H9 (cell line): ENCODE measurements around the gene GPR153. TPM values are rescaled to one million over a fixed set of nuclear protein-coding genes. Genes with fewer than 3 reads are reported as not detected.
A peak's percentile ranks its signal among the peaks of the same experiment; 100 is the strongest.

Experiments used
- DNase-seq: peaks from one replicate; pipeline ENCODE4 v3.0.0-alpha.2; 2017
- H2AFZ ChIP-seq: one replicate; pipeline ENCODE4 v1.6.1; 2013; ENCODE audit warnings: mild to moderate bottlenecking, low read length, control low read depth, moderate library complexity
- H2AK5ac ChIP-seq: 2 replicates; pipeline ENCODE4 v1.6.1; 2013; ENCODE audit warnings: low read length, control low read depth, mixed read lengths; ENCODE audit not compliant: insufficient read length
- H2BK120ac ChIP-seq: one replicate; pipeline ENCODE4 v1.6.1; 2013; ENCODE audit warnings: low read depth, mild to moderate bottlenecking, low read length, control low read depth, inconsistent platforms; ENCODE audit not compliant: poor library complexity, severe bottlenecking
- H2BK12ac ChIP-seq: 2 replicates; pipeline ENCODE4 v1.6.1; 2013; ENCODE audit warnings: low read length, control low read depth, mixed read lengths, low read depth; ENCODE audit not compliant: insufficient read length
- H2BK15ac ChIP-seq: 2 replicates; pipeline ENCODE4 v1.6.1; 2013; ENCODE audit warnings: low read depth, low read length, control low read depth
- H2BK20ac ChIP-seq: one replicate; pipeline ENCODE4 v1.6.1; 2013; ENCODE audit warnings: low read depth, mild to moderate bottlenecking, low read length, control low read depth, inconsistent platforms; ENCODE audit not compliant: poor library complexity, severe bottlenecking
- H2BK5ac ChIP-seq: 2 replicates; pipeline ENCODE4 v1.6.1; 2013; ENCODE audit warnings: low read length, control low read depth, mixed read lengths; ENCODE audit not compliant: insufficient read length
- H3K14ac ChIP-seq: 2 replicates; pipeline ENCODE4 v1.6.1; 2013; ENCODE audit warnings: low read length, control low read depth; ENCODE audit not compliant: insufficient read depth
- H3K18ac ChIP-seq: 2 replicates; pipeline ENCODE4 v1.6.1; 2013; ENCODE audit warnings: low read depth, mild to moderate bottlenecking, mixed read lengths, low read length, control low read depth; ENCODE audit not compliant: insufficient read length
- H3K23ac ChIP-seq: 2 replicates; pipeline ENCODE4 v1.6.1; 2013; ENCODE audit warnings: low read length, control low read depth, mixed read lengths, low read depth; ENCODE audit not compliant: insufficient read length
- H3K23me2 ChIP-seq: 2 replicates; pipeline ENCODE4 v1.6.1; 2013; ENCODE audit warnings: low read depth, mild to moderate bottlenecking, mixed read lengths, low read length, control low read depth; ENCODE audit not compliant: insufficient read length, poor library complexity, severe bottlenecking
- H3K27ac ChIP-seq: 2 replicates; pipeline ENCODE4 v1.5.1; 2013; ENCODE audit warnings: low read length, control low read depth, mixed read lengths, low read depth; ENCODE audit not compliant: insufficient read length
- H3K27me3 ChIP-seq: 2 replicates; pipeline ENCODE4 v1.6.1; 2013; ENCODE audit warnings: low read length, control low read depth, inconsistent platforms; ENCODE audit not compliant: insufficient read depth
- H3K4ac ChIP-seq: 2 replicates; pipeline ENCODE4 v1.6.1; 2013; ENCODE audit warnings: low read depth, mild to moderate bottlenecking, control low read depth, inconsistent platforms, low read length, moderate library complexity
- H3K4me1 ChIP-seq: 2 replicates; pipeline ENCODE4 v1.6.1; 2013; ENCODE audit warnings: low read length, control low read depth, inconsistent platforms; ENCODE audit not compliant: insufficient read depth
- H3K4me2 ChIP-seq: 2 replicates; pipeline ENCODE4 v1.6.1; 2013; ENCODE audit warnings: low read length, control low read depth, mixed read lengths; ENCODE audit not compliant: insufficient read length, insufficient read depth
- H3K56ac ChIP-seq: 2 replicates; pipeline ENCODE4 v1.6.1; 2013; ENCODE audit warnings: low read depth, mild to moderate bottlenecking, mixed read lengths, low read length, control low read depth; ENCODE audit not compliant: insufficient read length
- H3K79me1 ChIP-seq: 2 replicates; pipeline ENCODE4 v1.6.1; 2013; ENCODE audit warnings: low read depth, mild to moderate bottlenecking, moderate library complexity, low read length, control low read depth, inconsistent platforms; ENCODE audit not compliant: insufficient read depth, poor library complexity, severe bottlenecking
- H3K79me2 ChIP-seq: 2 replicates; pipeline ENCODE4 v1.6.1; 2013; ENCODE audit warnings: low read length, control low read depth, inconsistent platforms; ENCODE audit not compliant: insufficient read depth
- H3K9ac ChIP-seq: 2 replicates; pipeline ENCODE4 v1.6.1; 2013; ENCODE audit warnings: low read length, control low read depth, mixed read lengths; ENCODE audit not compliant: insufficient read length; ENCODE audit errors: extremely low read depth
- H3K9me3 ChIP-seq: one replicate; pipeline ENCODE4 v1.6.1; 2013; ENCODE audit warnings: low read depth, low read length, inconsistent platforms; ENCODE audit not compliant: control insufficient read depth
- H3T11ph ChIP-seq: one replicate; pipeline ENCODE4 v1.6.1; 2013; ENCODE audit warnings: mild to moderate bottlenecking, low read length, control low read depth, inconsistent platforms
- H4K20me1 ChIP-seq: one replicate; pipeline ENCODE4 v1.6.1; 2013; ENCODE audit not compliant: control insufficient read depth, insufficient read length, insufficient read depth
- H4K5ac ChIP-seq: 2 replicates; pipeline ENCODE4 v1.6.1; 2013; ENCODE audit warnings: low read depth, mild to moderate bottlenecking, mixed read lengths, low read length, control low read depth; ENCODE audit not compliant: insufficient read length
- H4K8ac ChIP-seq: replicated peaks from 2 replicates; pipeline ENCODE4 v1.6.1; 2013; ENCODE audit warnings: low read length, control low read depth, mixed read lengths, low read depth; ENCODE audit not compliant: insufficient read length
- H4K91ac ChIP-seq: 2 replicates; pipeline ENCODE4 v1.6.1; 2013; ENCODE audit warnings: low read depth, mild to moderate bottlenecking, moderate library complexity, mixed read lengths, low read length, control low read depth; ENCODE audit not compliant: insufficient read length
- H3K27ac Mint-ChIP-seq, 3 experiments: 2 replicates in 2 of 3; 3 replicates in 1 of 3; pipeline ENCODE4 v1.8.0; 2020 to 2021; ENCODE audit warnings: mixed read lengths in 3 of 3, mild to moderate bottlenecking in 1 of 3, moderate library complexity in 1 of 3
- H3K27me3 Mint-ChIP-seq: 2 replicates; pipeline ENCODE4 v1.8.0; 2021; ENCODE audit warnings: low read depth, mild to moderate bottlenecking, moderate library complexity, mixed read lengths
- H3K36me3 Mint-ChIP-seq, 3 experiments: 2 replicates in 2 of 3; 3 replicates in 1 of 3; pipeline ENCODE4 v1.8.0; 2020 to 2021; ENCODE audit warnings: low read depth in 3 of 3, mixed read lengths in 3 of 3; ENCODE audit not compliant: insufficient read depth in 1 of 3
- H3K4me1 Mint-ChIP-seq, 2 experiments: 2 replicates each; pipeline ENCODE4 v1.8.0; 2020; ENCODE audit warnings: mixed read lengths in 2 of 2
- H3K4me3 Mint-ChIP-seq, 2 experiments: 2 replicates in 1 of 2; 3 replicates in 1 of 2; pipeline ENCODE4 v1.8.0; 2020 to 2021; ENCODE audit warnings: mild to moderate bottlenecking in 2 of 2, mixed read lengths in 2 of 2, moderate library complexity in 1 of 2
- H3K9me3 Mint-ChIP-seq, 2 experiments: 2 replicates in 1 of 2; 3 replicates in 1 of 2; pipeline ENCODE4 v1.8.0; 2020; ENCODE audit warnings: mild to moderate bottlenecking in 2 of 2, mixed read lengths in 2 of 2, moderate library complexity in 1 of 2
- CTCF ChIP-seq: fragments of 200-600 bp; sonication (generic); conservative IDR thresholded peaks from 3 replicates; pipeline ENCODE4 v1.8.0; 2021; ENCODE audit warnings: antibody characterized with exemption, mild to moderate bottlenecking
- WGBS: extraction: QIAGEN DNeasy Blood & Tissue Kit; methylation state at CpG from one replicate; pipeline ENCODE4 v1.1.7; 2013; ENCODE audit warnings: missing lambda C conversion rate, low lambda C conversion rate, mixed read lengths; ENCODE audit not compliant: insufficient read length; ENCODE audit errors: extremely low coverage; 5-methylcytosine and 5-hydroxymethylcytosine counted together
- total RNA-seq: library from RNA; stranded (reverse); gene quantifications from 2 replicates; pipeline ENCODE4 v1.2.1, GENCODE V29; 2021

The GPR153 gene
- total RNA-seq, 1 experiment from 2014 or later: 8.9 TPM

- H3K23me2 ChIP-seq: peaks cover 10% of the 10 kb centered on the region
- no peak overlapping the region for H3K27ac ChIP-seq
- no peaks in the 10 kb centered on the region; a peak in 2 of 5 replicates for H3K9me3 Mint-ChIP-seq
- H3K79me2 ChIP-seq: peaks cover 6% of the 10 kb centered on the region; the same call in 1 of the 2 replicates
- H3K9ac ChIP-seq: peak overlapping the region; percentile 94
- no peak overlapping the region for H3K18ac ChIP-seq
- H2AFZ ChIP-seq: no peak overlapping the region
- no peak overlapping the region for H2BK120ac ChIP-seq
- DNase-seq: no peak
- H3K4ac ChIP-seq: no peak overlapping the region
- peak overlapping the region; percentile 58 to 95 (median 94); a peak in 4 of 7 replicates for H3K27ac Mint-ChIP-seq
- no peak overlapping the region for H3K56ac ChIP-seq
- H3K4me2 ChIP-seq: peak overlapping the region; percentile 75
- no peaks in the 10 kb centered on the region for H3K27me3 Mint-ChIP-seq
- H4K8ac ChIP-seq: no peak overlapping the region
- no peak overlapping the region for H3T11ph ChIP-seq
- H4K5ac ChIP-seq: no peak overlapping the region
- no peak overlapping the region for H2AK5ac ChIP-seq
- no peaks in the 10 kb centered on the region for H3K9me3 ChIP-seq
- H3K4me1 Mint-ChIP-seq: peaks cover 33 to 43% of the 10 kb centered on the region in 2 experiments
- H3K23ac ChIP-seq: no peak overlapping the region
- no peak for TF ChIP-seq CTCF
- peak overlapping the region; percentile 87 to 92 for H3K4me3 Mint-ChIP-seq
- no peak overlapping the region for H2BK12ac ChIP-seq
- H3K79me1 ChIP-seq: peaks cover 11% of the 10 kb centered on the region
- no peak overlapping the region for H2BK5ac ChIP-seq
- H2BK20ac ChIP-seq: no peak overlapping the region
- H3K36me3 Mint-ChIP-seq: peaks cover 26 to 42% (median 39%) of the 10 kb centered on the region in 3 experiments; a peak in 6 of 7 replicates
- peaks cover 2% of the 10 kb centered on the region; the same call in 1 of the 2 replicates for H3K4me1 ChIP-seq
- H3K27me3 ChIP-seq: no peaks in the 10 kb centered on the region
- WGBS: no CpG with 5 or more reads among the region's 30 CpGs
- no peak overlapping the region for H2BK15ac ChIP-seq
- H4K91ac ChIP-seq: no peak overlapping the region
- H3K14ac ChIP-seq: peak overlapping the region; percentile 53; the same call in 1 of the 2 replicates
- no peaks in the 10 kb centered on the region for H4K20me1 ChIP-seq
Observed at GRCh38 chr1:6235296-6235677, 25.6 kb downstream of the GPR153 start.
